Kidney tubule cell (primary cell): ENCODE measurements around the gene TBX18.
A peak's percentile ranks its signal among the peaks of the same experiment; 100 is the strongest.

Experiments
- DNase-seq: peaks from one replicate; pipeline ENCODE4 v3.0.0-alpha.2; 2018; ENCODE audit warnings: low spot score

The TBX18 gene

GRCh38 chr6:84764332-84765049 is at the start of gene TBX18:
Gene TBX18 (minus strand): TSS chr6:84764598. CDS start chr6:84764181, 417 bp downstream.
- peak; percentile 93 for DNase-seq

- peak; percentile 65 for DNase-seq
These were observed 47.0 kb upstream of the TBX18 start for GRCh38 chr6:84811351-84811750.

GRCh38 chr6:84809455-84809854 is 45.1 kb upstream of the TBX18 start:
- no peak for DNase-seq

GRCh38 chr6:84808491-84809061 is 44.2 kb upstream of the TBX18 start:
- DNase-seq, result no peak

GRCh38 chr6:84805145-84805544 is 40.7 kb upstream of the TBX18 start:
- peak; percentile 37 for DNase-seq

- peak; percentile 39 for DNase-seq
These were observed 40.3 kb upstream of the TBX18 start for GRCh38 chr6:84804720-84805119.

- DNase-seq, result peak; percentile 24
These were observed 36.9 kb upstream of the TBX18 start for GRCh38 chr6:84801250-84801649.

GRCh38 chr6:84798257-84798656 is 33.9 kb upstream of the TBX18 start:
- DNase-seq, result no peak

- DNase-seq, result no peak
These were observed 31.9 kb upstream of the TBX18 start for GRCh38 chr6:84796343-84796742.

- DNase-seq, result no peak
These were observed 27.5 kb upstream of the TBX18 start for GRCh38 chr6:84791927-84792326.

GRCh38 chr6:84791233-84791632 is 26.8 kb upstream of the TBX18 start:
- peak; percentile 17 for DNase-seq

- no peak for DNase-seq
These were observed 24.8 kb upstream of the TBX18 start for GRCh38 chr6:84789170-84789569.

- DNase-seq, result no peak
These were observed 24.3 kb upstream of the TBX18 start for GRCh38 chr6:84788689-84789088.

- DNase-seq, result no peak
These were observed 21.3 kb upstream of the TBX18 start for GRCh38 chr6:84785671-84786070.

- no peak for DNase-seq
These were observed 15.5 kb upstream of the TBX18 start for GRCh38 chr6:84779917-84780316.

GRCh38 chr6:84779380-84779779 is 15.0 kb upstream of the TBX18 start:
- no peak for DNase-seq

GRCh38 chr6:84777888-84778287 is 13.5 kb upstream of the TBX18 start:
- peak; percentile 58 for DNase-seq

GRCh38 chr6:84776392-84776791 is 12.0 kb upstream of the TBX18 start:
- DNase-seq, result no peak

- DNase-seq, result no peak
These were observed 11.4 kb upstream of the TBX18 start for GRCh38 chr6:84775751-84776150.

GRCh38 chr6:84774985-84775284 is 10.5 kb upstream of the TBX18 start:
- no peak for DNase-seq

GRCh38 chr6:84774157-84774984 is 10.0 kb upstream of the TBX18 start:
- DNase-seq, result peak; percentile 53

- DNase-seq, result no peak
These were observed 9.2 kb upstream of the TBX18 start for GRCh38 chr6:84773431-84774156.

- no peak for DNase-seq
These were observed 8.7 kb upstream of the TBX18 start for GRCh38 chr6:84773133-84773430.
